DOHH2 (cell line): ENCODE results near the gene NFE2L2.

ENCODE experiments used
- EZH2phosphoT487 ChIP-seq: fragments of 200-600 bp; sonication (generic); IDR thresholded peaks from 2 replicates; pipeline ENCODE4 v1.6.1; 2017; ENCODE audit warnings: borderline replicate concordance, mild to moderate bottlenecking, antibody characterized with exemption, low read length, moderate library complexity, mixed read lengths
- TF ChIP-seq, protein P1 (sequence below): fragments of 200-600 bp; sonication (generic); IDR thresholded peaks from one replicate; pipeline ENCODE4 v1.5.1; 2014; ENCODE audit warnings: antibody characterized with exemption, mild to moderate bottlenecking, low read depth, low read length; ENCODE audit not compliant: poor library complexity, severe bottlenecking

DNA sequence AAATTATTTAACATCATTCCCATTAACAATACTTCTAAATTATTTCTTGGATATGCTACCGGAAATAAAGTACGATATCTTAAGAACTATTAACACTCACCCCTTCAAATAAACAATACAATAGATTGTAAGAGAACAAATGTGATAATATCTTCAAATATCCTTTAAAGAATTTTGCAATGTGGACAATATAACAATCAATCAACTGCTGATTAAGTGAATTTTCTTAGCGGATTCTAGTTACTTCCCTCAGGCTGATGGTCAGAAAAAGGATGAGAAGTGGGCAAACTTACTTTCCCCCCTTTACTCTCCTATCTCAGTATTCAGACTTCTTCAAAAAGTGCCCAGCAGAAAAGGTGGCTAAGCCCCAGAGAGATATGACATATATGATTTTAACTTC, 10.8 kb downstream of the NFE2L2 start:
- TF ChIP-seq, protein P1, sequence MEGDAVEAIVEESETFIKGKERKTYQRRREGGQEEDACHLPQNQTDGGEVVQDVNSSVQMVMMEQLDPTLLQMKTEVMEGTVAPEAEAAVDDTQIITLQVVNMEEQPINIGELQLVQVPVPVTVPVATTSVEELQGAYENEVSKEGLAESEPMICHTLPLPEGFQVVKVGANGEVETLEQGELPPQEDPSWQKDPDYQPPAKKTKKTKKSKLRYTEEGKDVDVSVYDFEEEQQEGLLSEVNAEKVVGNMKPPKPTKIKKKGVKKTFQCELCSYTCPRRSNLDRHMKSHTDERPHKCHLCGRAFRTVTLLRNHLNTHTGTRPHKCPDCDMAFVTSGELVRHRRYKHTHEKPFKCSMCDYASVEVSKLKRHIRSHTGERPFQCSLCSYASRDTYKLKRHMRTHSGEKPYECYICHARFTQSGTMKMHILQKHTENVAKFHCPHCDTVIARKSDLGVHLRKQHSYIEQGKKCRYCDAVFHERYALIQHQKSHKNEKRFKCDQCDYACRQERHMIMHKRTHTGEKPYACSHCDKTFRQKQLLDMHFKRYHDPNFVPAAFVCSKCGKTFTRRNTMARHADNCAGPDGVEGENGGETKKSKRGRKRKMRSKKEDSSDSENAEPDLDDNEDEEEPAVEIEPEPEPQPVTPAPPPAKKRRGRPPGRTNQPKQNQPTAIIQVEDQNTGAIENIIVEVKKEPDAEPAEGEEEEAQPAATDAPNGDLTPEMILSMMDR = no peak
- TF ChIP-seq EZH2phosphoT487 = no peak
